ENCODE results near the gene TMEM45B.

DNA sequence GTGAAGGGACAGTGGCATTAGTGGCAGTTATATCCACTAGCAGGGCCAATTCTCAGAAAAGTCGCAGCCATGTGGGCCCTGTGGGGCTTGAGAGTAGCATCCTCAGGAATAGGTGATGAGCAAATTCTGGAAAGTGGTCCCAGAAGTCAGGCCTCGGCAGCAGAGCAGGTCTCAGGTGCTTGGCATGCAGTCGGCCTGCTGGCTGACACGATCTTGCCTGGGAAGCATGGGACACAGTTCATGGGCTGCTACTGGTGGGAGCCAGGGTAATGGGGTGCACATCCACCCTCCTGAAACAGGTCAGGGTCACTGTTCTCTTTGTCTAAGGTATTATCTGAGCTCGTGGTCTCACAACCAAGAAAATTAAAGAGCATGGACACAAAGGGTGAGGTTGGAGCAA, 36.8 kb upstream of the TMEM45B start:
- TF ChIP-seq MED1 (CRISPR knock-in tag; IDR thresholded peaks at IDR 0.05) (no peak), EZH2 (conservative IDR thresholded peaks at IDR 0.05; ENCODE audit: low read depth, low read length) (no peak), SIX4 (CRISPR knock-in tag; IDR thresholded peaks at IDR 0.05) (no peak), TAF15 (IDR thresholded peaks at IDR 0.05; ENCODE audit: low read depth, low read length, poor library complexity, severe bottlenecking) (no peak), POLR2A (IDR thresholded peaks at IDR 0.05; ENCODE audit: insufficient read depth in 1 of 2, low read depth in 2 of 2, low read length in 2 of 2) (no peak), ZZZ3 (CRISPR knock-in tag; IDR thresholded peaks at IDR 0.05; ENCODE audit: borderline replicate concordance) (no peak), HOXA7 (CRISPR knock-in tag; IDR thresholded peaks at IDR 0.05) (no peak), AGO2 (optimal IDR thresholded peaks at IDR 0.05; ENCODE audit: low read depth, low read length) (no peak), ARNT (IDR thresholded peaks at IDR 0.05) (no peak), NCOA5 (CRISPR knock-in tag; IDR thresholded peaks at IDR 0.05) (no peak), ZNF205 (CRISPR knock-in tag; IDR thresholded peaks at IDR 0.05) (no peak)
- TF ChIP-seq, protein P1, sequence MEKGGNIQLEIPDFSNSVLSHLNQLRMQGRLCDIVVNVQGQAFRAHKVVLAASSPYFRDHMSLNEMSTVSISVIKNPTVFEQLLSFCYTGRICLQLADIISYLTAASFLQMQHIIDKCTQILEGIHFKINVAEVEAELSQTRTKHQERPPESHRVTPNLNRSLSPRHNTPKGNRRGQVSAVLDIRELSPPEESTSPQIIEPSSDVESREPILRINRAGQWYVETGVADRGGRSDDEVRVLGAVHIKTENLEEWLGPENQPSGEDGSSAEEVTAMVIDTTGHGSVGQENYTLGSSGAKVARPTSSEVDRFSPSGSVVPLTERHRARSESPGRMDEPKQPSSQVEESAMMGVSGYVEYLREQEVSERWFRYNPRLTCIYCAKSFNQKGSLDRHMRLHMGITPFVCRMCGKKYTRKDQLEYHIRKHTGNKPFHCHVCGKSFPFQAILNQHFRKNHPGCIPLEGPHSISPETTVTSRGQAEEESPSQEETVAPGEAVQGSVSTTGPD (CRISPR knock-in tag; IDR thresholded peaks at IDR 0.05) = no peak
- TF ChIP-seq, protein P2, sequence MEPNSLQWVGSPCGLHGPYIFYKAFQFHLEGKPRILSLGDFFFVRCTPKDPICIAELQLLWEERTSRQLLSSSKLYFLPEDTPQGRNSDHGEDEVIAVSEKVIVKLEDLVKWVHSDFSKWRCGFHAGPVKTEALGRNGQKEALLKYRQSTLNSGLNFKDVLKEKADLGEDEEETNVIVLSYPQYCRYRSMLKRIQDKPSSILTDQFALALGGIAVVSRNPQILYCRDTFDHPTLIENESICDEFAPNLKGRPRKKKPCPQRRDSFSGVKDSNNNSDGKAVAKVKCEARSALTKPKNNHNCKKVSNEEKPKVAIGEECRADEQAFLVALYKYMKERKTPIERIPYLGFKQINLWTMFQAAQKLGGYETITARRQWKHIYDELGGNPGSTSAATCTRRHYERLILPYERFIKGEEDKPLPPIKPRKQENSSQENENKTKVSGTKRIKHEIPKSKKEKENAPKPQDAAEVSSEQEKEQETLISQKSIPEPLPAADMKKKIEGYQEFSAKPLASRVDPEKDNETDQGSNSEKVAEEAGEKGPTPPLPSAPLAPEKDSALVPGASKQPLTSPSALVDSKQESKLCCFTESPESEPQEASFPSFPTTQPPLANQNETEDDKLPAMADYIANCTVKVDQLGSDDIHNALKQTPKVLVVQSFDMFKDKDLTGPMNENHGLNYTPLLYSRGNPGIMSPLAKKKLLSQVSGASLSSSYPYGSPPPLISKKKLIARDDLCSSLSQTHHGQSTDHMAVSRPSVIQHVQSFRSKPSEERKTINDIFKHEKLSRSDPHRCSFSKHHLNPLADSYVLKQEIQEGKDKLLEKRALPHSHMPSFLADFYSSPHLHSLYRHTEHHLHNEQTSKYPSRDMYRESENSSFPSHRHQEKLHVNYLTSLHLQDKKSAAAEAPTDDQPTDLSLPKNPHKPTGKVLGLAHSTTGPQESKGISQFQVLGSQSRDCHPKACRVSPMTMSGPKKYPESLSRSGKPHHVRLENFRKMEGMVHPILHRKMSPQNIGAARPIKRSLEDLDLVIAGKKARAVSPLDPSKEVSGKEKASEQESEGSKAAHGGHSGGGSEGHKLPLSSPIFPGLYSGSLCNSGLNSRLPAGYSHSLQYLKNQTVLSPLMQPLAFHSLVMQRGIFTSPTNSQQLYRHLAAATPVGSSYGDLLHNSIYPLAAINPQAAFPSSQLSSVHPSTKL (CRISPR knock-in tag; IDR thresholded peaks at IDR 0.05) = no peak
- TF ChIP-seq, protein P3, sequence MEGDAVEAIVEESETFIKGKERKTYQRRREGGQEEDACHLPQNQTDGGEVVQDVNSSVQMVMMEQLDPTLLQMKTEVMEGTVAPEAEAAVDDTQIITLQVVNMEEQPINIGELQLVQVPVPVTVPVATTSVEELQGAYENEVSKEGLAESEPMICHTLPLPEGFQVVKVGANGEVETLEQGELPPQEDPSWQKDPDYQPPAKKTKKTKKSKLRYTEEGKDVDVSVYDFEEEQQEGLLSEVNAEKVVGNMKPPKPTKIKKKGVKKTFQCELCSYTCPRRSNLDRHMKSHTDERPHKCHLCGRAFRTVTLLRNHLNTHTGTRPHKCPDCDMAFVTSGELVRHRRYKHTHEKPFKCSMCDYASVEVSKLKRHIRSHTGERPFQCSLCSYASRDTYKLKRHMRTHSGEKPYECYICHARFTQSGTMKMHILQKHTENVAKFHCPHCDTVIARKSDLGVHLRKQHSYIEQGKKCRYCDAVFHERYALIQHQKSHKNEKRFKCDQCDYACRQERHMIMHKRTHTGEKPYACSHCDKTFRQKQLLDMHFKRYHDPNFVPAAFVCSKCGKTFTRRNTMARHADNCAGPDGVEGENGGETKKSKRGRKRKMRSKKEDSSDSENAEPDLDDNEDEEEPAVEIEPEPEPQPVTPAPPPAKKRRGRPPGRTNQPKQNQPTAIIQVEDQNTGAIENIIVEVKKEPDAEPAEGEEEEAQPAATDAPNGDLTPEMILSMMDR (CRISPR knock-in tag; IDR thresholded peaks at IDR 0.05) = no peak
